ENCODE results near the gene MATCAP1.

The MATCAP1 gene

DNA sequence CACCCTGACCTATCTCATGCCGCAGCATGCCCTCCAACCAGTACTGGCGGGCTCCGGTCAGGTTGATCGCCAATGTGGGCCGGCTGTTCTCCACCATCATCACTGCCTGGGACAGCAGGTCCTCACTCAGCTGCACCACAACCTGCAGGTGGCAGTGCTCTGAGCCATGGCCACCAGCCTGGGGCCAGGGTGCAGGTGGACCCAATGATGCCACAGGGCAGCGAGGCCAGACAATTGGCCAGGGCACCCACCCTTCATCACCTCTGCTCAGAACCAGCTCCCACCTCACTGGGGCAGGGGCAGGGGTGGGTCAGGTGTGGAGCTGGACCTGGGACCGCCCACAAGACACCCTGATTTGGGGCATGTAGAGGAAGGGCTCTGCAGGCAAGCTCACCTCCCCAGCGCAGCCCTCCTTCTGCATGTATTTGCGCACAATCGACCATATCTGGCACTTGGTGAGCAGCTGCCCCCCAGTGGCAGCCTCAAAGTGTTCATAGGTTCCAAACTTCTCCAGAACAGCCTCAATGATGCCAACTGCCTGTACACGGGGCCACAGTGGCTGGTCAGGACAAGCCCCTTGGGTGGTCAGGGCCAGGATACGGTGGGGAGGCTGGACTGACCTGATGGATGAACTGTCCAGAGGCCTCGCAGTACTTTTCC, 4.2 kb downstream of the MATCAP1 start:
- H4K91ac ChIP-seq (ENCODE audit: low read depth, low read length, poor library complexity), result no peak overlapping the region
- H3K9me3 ChIP-seq (replicated peaks in 1 of 2; ENCODE audit: control insufficient read depth in 2 of 2, insufficient read depth in 1 of 2, low read depth in 1 of 2, low read length in 2 of 2), result no peaks in the 10 kb centered on the region
- no peak for DNase-seq (ENCODE audit: low spot score)
- H3K23ac ChIP-seq (ENCODE audit: low read depth, low read length, poor library complexity), result no peak overlapping the region
- no peak overlapping the region for H3K27ac ChIP-seq (replicated peaks; ENCODE audit: low read length)
- no CpG with 5 or more reads among the region's 13 CpGs for WGBS, 2 donors (ENCODE audit: extremely low coverage in 2 of 2, insufficient read length in 2 of 2, insufficient replicate concordance in 1 of 2)
- H2AFZ ChIP-seq (ENCODE audit: low read length), result no peak overlapping the region
- H3K4me2 ChIP-seq (ENCODE audit: insufficient read depth, low read length, poor library complexity, severe bottlenecking), result no peak overlapping the region
- H3K4ac ChIP-seq (ENCODE audit: low read length), result no peak overlapping the region
- H3K4me3 ChIP-seq (ENCODE audit: low read length in 2 of 2), result no peak overlapping the region
- H2AK5ac ChIP-seq (ENCODE audit: low read depth, low read length), result no peak overlapping the region
- peaks cover 3% of the 10 kb centered on the region for H3K79me1 ChIP-seq (ENCODE audit: low read depth, low read length)
- no peak overlapping the region for H2BK15ac ChIP-seq (ENCODE audit: low read length)
- peaks cover 0 to 57% (median 5%) of the 10 kb centered on the region in 3 experiments for H3K27me3 ChIP-seq (ENCODE audit: control insufficient read depth in 3 of 3, insufficient read depth in 3 of 3, low read depth in 1 of 3, low read length in 3 of 3)
- H2BK12ac ChIP-seq (ENCODE audit: low read length), result no peak overlapping the region
- peak overlapping the region; percentile 30 for H3K9ac ChIP-seq (ENCODE audit: low read depth, low read length, poor library complexity)
- no peak overlapping the region for H3K14ac ChIP-seq (ENCODE audit: low read length)
- H4K8ac ChIP-seq (ENCODE audit: low read depth, low read length), result no peak overlapping the region
- H3K36me3 ChIP-seq (replicated peaks in 1 of 2; ENCODE audit: control insufficient read depth in 2 of 2, insufficient read depth in 2 of 2, low read length in 2 of 2), result peaks cover 2 to 19% of the 10 kb centered on the region in 2 donors
- no peak overlapping the region for H2BK5ac ChIP-seq (ENCODE audit: low read length)
- H2BK120ac ChIP-seq (ENCODE audit: low read depth, low read length), result no peak overlapping the region
- H3K18ac ChIP-seq (ENCODE audit: low read length), result peak overlapping the region; percentile 13
- H3K4me1 ChIP-seq (ENCODE audit: control insufficient read depth in 2 of 2, insufficient read depth in 1 of 2, low read depth in 1 of 2, low read length in 2 of 2), result peaks cover 12 to 16% of the 10 kb centered on the region in 2 donors

DNA sequence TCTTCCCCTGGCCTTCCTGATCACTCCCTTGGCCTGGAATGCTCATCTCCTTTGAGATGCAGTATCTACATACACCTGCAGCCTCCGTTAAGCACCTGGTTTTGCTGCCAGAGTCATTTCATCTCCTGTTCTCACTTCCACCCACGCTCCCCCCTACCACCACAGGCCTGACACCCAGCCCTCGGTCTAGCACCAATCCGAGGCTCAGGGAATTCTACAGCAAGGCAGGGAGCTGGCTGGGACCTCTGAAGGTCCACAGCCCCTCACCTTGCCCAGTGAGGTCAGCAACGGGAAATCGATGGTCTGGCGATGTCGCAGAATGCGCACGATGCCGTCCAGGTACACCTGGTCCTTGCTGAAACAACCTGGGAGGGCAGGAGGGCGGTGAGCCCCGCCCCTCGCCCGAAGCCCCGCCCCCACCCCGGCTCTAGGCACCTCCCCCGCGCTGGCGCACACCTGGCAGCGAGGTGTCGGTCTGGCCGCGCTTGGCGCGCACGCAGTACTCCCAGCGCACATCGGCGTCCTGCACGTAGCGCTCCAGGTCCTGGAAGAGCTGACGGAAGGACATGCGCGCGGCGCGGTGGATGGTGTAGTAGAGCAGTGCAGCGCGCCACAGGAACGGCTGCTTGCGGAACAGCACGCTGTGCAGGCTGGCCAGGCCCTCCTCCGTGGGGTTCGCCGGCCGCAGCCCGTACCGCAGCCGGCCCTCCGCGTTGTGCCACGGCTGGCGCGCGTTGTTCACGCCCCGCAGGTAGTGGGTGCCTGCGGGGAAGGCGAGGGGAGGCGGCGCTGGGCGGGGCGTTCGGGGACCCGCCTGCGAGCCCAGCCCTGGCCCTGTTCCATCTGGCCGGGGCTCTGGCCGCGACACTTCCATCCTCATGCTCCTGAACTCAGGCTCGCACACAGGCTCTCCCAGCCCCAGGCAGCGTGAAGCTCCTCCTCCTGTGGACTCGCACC, 5.7 kb downstream of the MATCAP1 start:
- no peak overlapping the region for H2BK15ac ChIP-seq (ENCODE audit: low read length)
- peak overlapping the region; percentile 88 for H3K9ac ChIP-seq (ENCODE audit: low read depth, low read length, poor library complexity)
- peak overlapping the region in 1 of 2 donors; percentile 74 for H3K4me3 ChIP-seq (ENCODE audit: low read length in 2 of 2)
- no peak for DNase-seq (ENCODE audit: low spot score)
- peaks cover 8 to 67% (median 9%) of the 10 kb centered on the region in 3 experiments for H3K27me3 ChIP-seq (ENCODE audit: control insufficient read depth in 3 of 3, insufficient read depth in 3 of 3, low read depth in 1 of 3, low read length in 3 of 3)
- no peaks in the 10 kb centered on the region for H3K9me3 ChIP-seq (replicated peaks in 1 of 2; ENCODE audit: control insufficient read depth in 2 of 2, insufficient read depth in 1 of 2, low read depth in 1 of 2, low read length in 2 of 2)
- peak overlapping the region; percentile 59 for H3K23ac ChIP-seq (ENCODE audit: low read depth, low read length, poor library complexity)
- peak overlapping the region; percentile 77 for H3K4me2 ChIP-seq (ENCODE audit: insufficient read depth, low read length, poor library complexity, severe bottlenecking)
- H4K91ac ChIP-seq (ENCODE audit: low read depth, low read length, poor library complexity), result no peak overlapping the region
- no peak overlapping the region for H3K4ac ChIP-seq (ENCODE audit: low read length)
- H4K8ac ChIP-seq (ENCODE audit: low read depth, low read length), result no peak overlapping the region
- no peak overlapping the region for H2BK120ac ChIP-seq (ENCODE audit: low read depth, low read length)
- H3K27ac ChIP-seq (replicated peaks; ENCODE audit: low read length), result no peak overlapping the region
- no peak overlapping the region for H3K14ac ChIP-seq (ENCODE audit: low read length)
- H2BK12ac ChIP-seq (ENCODE audit: low read length), result no peak overlapping the region
- no peaks in the 10 kb centered on the region for H3K79me1 ChIP-seq (ENCODE audit: low read depth, low read length)
- H3K36me3 ChIP-seq (replicated peaks in 1 of 2; ENCODE audit: control insufficient read depth in 2 of 2, insufficient read depth in 2 of 2, low read length in 2 of 2), result peaks cover 2 to 19% of the 10 kb centered on the region in 2 donors
- no peak overlapping the region for H2AK5ac ChIP-seq (ENCODE audit: low read depth, low read length)
- H3K18ac ChIP-seq (ENCODE audit: low read length), result peak overlapping the region; percentile 80
- H2AFZ ChIP-seq (ENCODE audit: low read length), result no peak overlapping the region
- H2BK5ac ChIP-seq (ENCODE audit: low read length), result no peak overlapping the region
- H3K4me1 ChIP-seq (ENCODE audit: control insufficient read depth in 2 of 2, insufficient read depth in 1 of 2, low read depth in 1 of 2, low read length in 2 of 2), result peaks cover 16 to 18% of the 10 kb centered on the region in 2 donors
- no CpG with 5 or more reads among the region's 73 CpGs for WGBS, 2 donors (ENCODE audit: extremely low coverage in 2 of 2, insufficient read length in 2 of 2, insufficient replicate concordance in 1 of 2)

DNA sequence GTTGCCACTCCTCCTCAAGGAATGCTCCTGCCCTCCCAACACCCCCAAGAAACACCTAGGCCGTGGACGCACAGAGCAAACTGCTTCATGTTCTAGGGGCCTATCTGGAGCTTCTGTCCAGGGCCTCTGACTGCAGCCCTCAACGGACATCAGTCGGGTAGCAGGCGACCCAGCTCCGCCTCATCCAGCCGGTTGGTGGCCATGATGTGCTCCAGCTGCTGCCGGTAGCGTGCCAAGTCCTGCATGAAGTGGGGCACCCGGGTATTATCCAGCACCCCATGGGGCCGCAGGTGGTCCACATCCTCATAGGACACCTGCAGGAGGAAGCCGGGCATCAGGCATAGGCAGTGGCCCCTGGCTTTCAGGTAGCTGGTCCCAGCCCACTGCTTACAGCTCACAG, 7.1 kb downstream of the MATCAP1 start:
- no peak overlapping the region for H3K27ac ChIP-seq (replicated peaks; ENCODE audit: low read length)
- no peak overlapping the region for H2BK120ac ChIP-seq (ENCODE audit: low read depth, low read length)
- no peaks in the 10 kb centered on the region for H3K9me3 ChIP-seq (replicated peaks in 1 of 2; ENCODE audit: control insufficient read depth in 2 of 2, insufficient read depth in 1 of 2, low read depth in 1 of 2, low read length in 2 of 2)
- no peak for DNase-seq (ENCODE audit: low spot score)
- H2AFZ ChIP-seq (ENCODE audit: low read length), result no peak overlapping the region
- no peak overlapping the region for H4K8ac ChIP-seq (ENCODE audit: low read depth, low read length)
- H2BK15ac ChIP-seq (ENCODE audit: low read length), result no peak overlapping the region
- H3K79me1 ChIP-seq (ENCODE audit: low read depth, low read length), result no peaks in the 10 kb centered on the region
- H3K4me2 ChIP-seq (ENCODE audit: insufficient read depth, low read length, poor library complexity, severe bottlenecking), result no peak overlapping the region
- no peak overlapping the region for H3K4ac ChIP-seq (ENCODE audit: low read length)
- H3K4me3 ChIP-seq (ENCODE audit: low read length in 2 of 2), result no peak overlapping the region
- no peak overlapping the region for H2BK5ac ChIP-seq (ENCODE audit: low read length)
- no peak overlapping the region for H3K14ac ChIP-seq (ENCODE audit: low read length)
- H3K18ac ChIP-seq (ENCODE audit: low read length), result no peak overlapping the region
- no peak overlapping the region for H3K9ac ChIP-seq (ENCODE audit: low read depth, low read length, poor library complexity)
- H3K36me3 ChIP-seq (replicated peaks in 1 of 2; ENCODE audit: control insufficient read depth in 2 of 2, insufficient read depth in 2 of 2, low read length in 2 of 2), result peaks cover 2 to 19% of the 10 kb centered on the region in 2 donors
- H3K4me1 ChIP-seq (ENCODE audit: control insufficient read depth in 2 of 2, insufficient read depth in 1 of 2, low read depth in 1 of 2, low read length in 2 of 2), result peaks cover 11 to 14% of the 10 kb centered on the region in 2 donors
- no CpG with 5 or more reads among the region's 12 CpGs for WGBS, 2 donors (ENCODE audit: extremely low coverage in 2 of 2, insufficient read length in 2 of 2, insufficient replicate concordance in 1 of 2)
- no peak overlapping the region for H2BK12ac ChIP-seq (ENCODE audit: low read length)
- H3K23ac ChIP-seq (ENCODE audit: low read depth, low read length, poor library complexity), result no peak overlapping the region
- H2AK5ac ChIP-seq (ENCODE audit: low read depth, low read length), result no peak overlapping the region
- H4K91ac ChIP-seq (ENCODE audit: low read depth, low read length, poor library complexity), result no peak overlapping the region
- H3K27me3 ChIP-seq (ENCODE audit: control insufficient read depth in 3 of 3, insufficient read depth in 3 of 3, low read depth in 1 of 3, low read length in 3 of 3), result peaks cover 9 to 78% (median 10%) of the 10 kb centered on the region in 3 experiments
